Body of pancreas (tissue), 4 donors: Measurements from ENCODE around the gene AGTR1. TPM values are rescaled to one million over a fixed set of nuclear protein-coding genes. Genes with fewer than 3 reads are reported as not detected.

ENCODE experiments used
- ATAC-seq: fragments of 150-250 bp; one replicate; pipeline ENCODE4 v1.9.1; 2016
- DNase-seq, 4 donors: peaks; one replicate each; pipeline ENCODE4 v3.0.0-alpha.2; 2019
- H3K27ac ChIP-seq, 4 donors: fragments of 200-600 bp; sonication (generic); 1 replicate in 3 of 4; 2 replicates in 1 of 4; pipeline versions ENCODE4 v1.5.1 to v1.6.1; 2016 to 2019; ENCODE audit warnings: mild to moderate bottlenecking in 1 of 4, mixed read lengths in 1 of 4, moderate library complexity in 1 of 4
- H3K27me3 ChIP-seq, 2 donors: fragments of 200-600 bp; sonication (generic); one replicate each; pipeline ENCODE4 v1.6.0; 2016; ENCODE audit warnings: mild to moderate bottlenecking in 1 of 2
- H3K36me3 ChIP-seq, 2 donors: fragments of 200-600 bp; sonication (generic); replicated peaks in 1 of 2; 2 replicates each; pipeline ENCODE4 v1.5.1; 2016; ENCODE audit warnings: low read depth in 2 of 2; ENCODE audit not compliant: insufficient read depth in 1 of 2
- H3K4me1 ChIP-seq: fragments of 200-600 bp; sonication (generic); one replicate; pipeline ENCODE4 v1.6.0; 2016
- H3K4me3 ChIP-seq, 2 donors: fragments of 200-600 bp; sonication (generic); 1 replicate in 1 of 2; 2 replicates in 1 of 2; pipeline ENCODE4 v1.5.1; 2016 to 2019
- H3K9me3 ChIP-seq, 3 donors: fragments of 200-600 bp; sonication (generic); 1 replicate in 2 of 3; 2 replicates in 1 of 3; pipeline ENCODE4 v1.5.1; 2016
- POLR2A ChIP-seq, 3 donors: fragments of 450-650 bp; IDR thresholded peaks; one replicate each; pipeline ENCODE4 v1.6.1; 2016; ENCODE audit warnings: antibody characterized with exemption in 3 of 3, mild to moderate bottlenecking in 2 of 3
- WGBS, 2 donors: methylation state at CpG; one replicate each; pipeline ENCODE4 v1.1.5; 2017; 5-methylcytosine and 5-hydroxymethylcytosine counted together
- intact Hi-C: fragments of 100-400 bp; cut with DNase I; formaldehyde crosslinking; loops from one replicate; pipeline ENCODE4 v1.15.1; 2023
- total RNA-seq, 2 donors: library from RNA; depleted of rRNA; stranded (reverse); fragments of >200 nt; gene quantifications; one replicate each; pipeline ENCODE4 v1.1.0, GENCODE V29; 2016
- TF ChIP-seq, protein P1 (sequence below), 7 experiments: fragments of 450-650 bp in 4 of 7; fragments of 200-600 bp in 3 of 7; sonication (generic) in 3 of 7; IDR thresholded peaks; one replicate each; pipeline ENCODE4 v1.5.1; 2016 to 2019; ENCODE audit warnings: antibody characterized with exemption in 7 of 7

AGTR1 gene
- total RNA-seq, 2 donors from 2014 or later: 4.4 to 11.2 TPM

GRCh38 chr3:148741219-148741618 is 43.5 kb downstream of the AGTR1 start:
- H3K36me3 ChIP-seq: no peaks in the 10 kb centered on the region
- WGBS, 2 donors: 58 to 66% methylated on average over 10 of the region's 10 CpGs
- H3K4me3 ChIP-seq: no peak overlapping the region
- DNase-seq (peak; percentile 69 to 82 (median 78)), ATAC-seq (peak; percentile 82)
- peaks cover 50% of the 10 kb centered on the region for H3K4me1 ChIP-seq
- intact Hi-C loops: no loop called here
- no peaks in the 10 kb centered on the region for H3K9me3 ChIP-seq
- TF ChIP-seq, protein P1, sequence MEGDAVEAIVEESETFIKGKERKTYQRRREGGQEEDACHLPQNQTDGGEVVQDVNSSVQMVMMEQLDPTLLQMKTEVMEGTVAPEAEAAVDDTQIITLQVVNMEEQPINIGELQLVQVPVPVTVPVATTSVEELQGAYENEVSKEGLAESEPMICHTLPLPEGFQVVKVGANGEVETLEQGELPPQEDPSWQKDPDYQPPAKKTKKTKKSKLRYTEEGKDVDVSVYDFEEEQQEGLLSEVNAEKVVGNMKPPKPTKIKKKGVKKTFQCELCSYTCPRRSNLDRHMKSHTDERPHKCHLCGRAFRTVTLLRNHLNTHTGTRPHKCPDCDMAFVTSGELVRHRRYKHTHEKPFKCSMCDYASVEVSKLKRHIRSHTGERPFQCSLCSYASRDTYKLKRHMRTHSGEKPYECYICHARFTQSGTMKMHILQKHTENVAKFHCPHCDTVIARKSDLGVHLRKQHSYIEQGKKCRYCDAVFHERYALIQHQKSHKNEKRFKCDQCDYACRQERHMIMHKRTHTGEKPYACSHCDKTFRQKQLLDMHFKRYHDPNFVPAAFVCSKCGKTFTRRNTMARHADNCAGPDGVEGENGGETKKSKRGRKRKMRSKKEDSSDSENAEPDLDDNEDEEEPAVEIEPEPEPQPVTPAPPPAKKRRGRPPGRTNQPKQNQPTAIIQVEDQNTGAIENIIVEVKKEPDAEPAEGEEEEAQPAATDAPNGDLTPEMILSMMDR (IDR thresholded peaks at IDR 0.05): no peak
- TF ChIP-seq POLR2A (IDR thresholded peaks at IDR 0.05): no peak
- no peaks in the 10 kb centered on the region for H3K27me3 ChIP-seq
- peak overlapping the region; percentile 53 to 86 (median 81) for H3K27ac ChIP-seq

DNA sequence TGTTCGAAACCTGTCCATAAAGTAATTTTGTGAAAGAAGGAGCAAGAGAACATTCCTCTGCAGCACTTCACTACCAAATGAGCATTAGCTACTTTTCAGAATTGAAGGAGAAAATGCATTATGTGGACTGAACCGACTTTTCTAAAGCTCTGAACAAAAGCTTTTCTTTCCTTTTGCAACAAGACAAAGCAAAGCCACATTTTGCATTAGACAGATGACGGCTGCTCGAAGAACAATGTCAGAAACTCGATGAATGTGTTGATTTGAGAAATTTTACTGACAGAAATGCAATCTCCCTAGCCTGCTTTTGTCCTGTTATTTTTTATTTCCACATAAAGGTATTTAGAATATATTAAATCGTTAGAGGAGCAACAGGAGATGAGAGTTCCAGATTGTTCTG is 44.4 kb downstream of the AGTR1 start:
- Histone ChIP-seq H3K9me3 (no peaks in the 10 kb centered on the region), H3K27ac (peak overlapping the region; percentile 10 to 86 (median 51)), H3K27me3 (no peaks in the 10 kb centered on the region), H3K4me1 (peaks cover 41% of the 10 kb centered on the region), H3K36me3 (no peaks in the 10 kb centered on the region), H3K4me3 (no peak overlapping the region)
- 58 to 76% methylated on average over 6 of the region's 6 CpGs for WGBS, 2 donors
- DNase-seq (no peak), ATAC-seq (no peak)
- intact Hi-C loops: no loop called here
- TF ChIP-seq, protein P1 (IDR thresholded peaks at IDR 0.05): no peak
- no peak for TF ChIP-seq POLR2A (IDR thresholded peaks at IDR 0.05)

- H3K4me1 ChIP-seq: peaks cover 12% of the 10 kb centered on the region
- ATAC-seq (no peak), DNase-seq (no peak)
- no peak overlapping the region for H3K4me3 ChIP-seq
- intact Hi-C loops: no loop called here
- H3K27ac ChIP-seq: no peak overlapping the region
- no peaks in the 10 kb centered on the region for H3K36me3 ChIP-seq
- H3K27me3 ChIP-seq: no peaks in the 10 kb centered on the region
- H3K9me3 ChIP-seq: no peaks in the 10 kb centered on the region
- TF ChIP-seq POLR2A (IDR thresholded peaks at IDR 0.05): no peak
- TF ChIP-seq, protein P1 (IDR thresholded peaks at IDR 0.05): no peak
- 87 to 91% methylated on average over 5 of the region's 5 CpGs for WGBS, 2 donors
Measured at GRCh38 chr3:148746053-148746452, 48.4 kb downstream of the AGTR1 start.

GRCh38 chr3:148748283-148748682 is 50.6 kb downstream of the AGTR1 start:
- 14 to 90% methylated on average over 3 of the region's 3 CpGs for WGBS, 2 donors
- Histone ChIP-seq H3K4me3 (no peak overlapping the region), H3K4me1 (no peaks in the 10 kb centered on the region), H3K9me3 (no peaks in the 10 kb centered on the region), H3K27me3 (no peaks in the 10 kb centered on the region), H3K36me3 (no peaks in the 10 kb centered on the region), H3K27ac (no peak overlapping the region)
- ATAC-seq (no peak), DNase-seq (no peak)
- intact Hi-C loops: no loop called here
- TF ChIP-seq POLR2A (IDR thresholded peaks at IDR 0.05): no peak
- TF ChIP-seq, protein P1 (IDR thresholded peaks at IDR 0.05): no peak

DNA sequence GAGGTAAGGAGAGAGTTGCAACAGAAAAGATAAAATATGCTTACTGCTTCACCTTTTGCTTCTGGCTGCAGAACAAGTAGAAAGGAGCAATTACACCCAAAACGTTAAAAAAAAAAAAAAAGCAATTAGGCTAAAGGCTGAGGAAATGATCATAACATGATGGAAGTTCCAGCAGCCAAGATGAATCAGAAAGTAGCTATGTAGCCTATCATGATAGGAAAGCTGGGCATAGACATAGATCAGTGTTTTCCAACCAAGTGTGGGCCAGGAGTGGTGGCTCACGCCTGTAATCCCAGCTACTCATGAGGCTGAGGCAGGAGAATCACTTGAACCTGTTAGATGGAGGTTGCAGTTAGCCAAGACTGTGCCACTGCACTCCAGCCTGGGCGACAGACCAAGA is 52.6 kb downstream of the AGTR1 start:
- no peaks in the 10 kb centered on the region for H3K9me3 ChIP-seq
- H3K27me3 ChIP-seq: no peaks in the 10 kb centered on the region
- 69 to 73% methylated on average over 3 of the region's 3 CpGs for WGBS, 2 donors
- DNase-seq (no peak), ATAC-seq (no peak)
- intact Hi-C loops: no loop called here
- H3K4me3 ChIP-seq: no peak overlapping the region
- H3K36me3 ChIP-seq: no peaks in the 10 kb centered on the region
- no peaks in the 10 kb centered on the region for H3K4me1 ChIP-seq
- H3K27ac ChIP-seq: no peak overlapping the region
- TF ChIP-seq, protein P1 (IDR thresholded peaks at IDR 0.05): no peak
- TF ChIP-seq POLR2A (IDR thresholded peaks at IDR 0.05): no peak
